RWPE2 (cell line): Measurements from ENCODE around the gene CYP4B1.

Experiments used
- ATAC-seq: fragments of 200-7000 bp; cut with Tn5 transposase; 3 replicates; pipeline ENCODE4 v1.9.1; 2021; ENCODE audit warnings: low read depth
- DNase-seq: peaks from one replicate; pipeline ENCODE4 v3.0.0-alpha.2; 2020; ENCODE audit warnings: low spot score
- H3K27ac ChIP-seq: fragments of 450-650 bp; 2 replicates; pipeline ENCODE4 v1.5.1; 2017; ENCODE audit warnings: mild to moderate bottlenecking; ENCODE audit not compliant: poor library complexity, severe bottlenecking
- H3K27me3 ChIP-seq: fragments of 250-450 bp; sonication (Bioruptor Pico); 2 replicates; pipeline ENCODE4 v1.5.1; 2021; ENCODE audit warnings: mild to moderate bottlenecking, moderate library complexity; ENCODE audit not compliant: insufficient read depth, poor library complexity, severe bottlenecking
- H3K36me3 ChIP-seq: fragments of 250-450 bp; sonication (Bioruptor Pico); 2 replicates; pipeline ENCODE4 v1.5.1; 2020; ENCODE audit warnings: low read depth, mild to moderate bottlenecking, moderate library complexity
- H3K4me1 ChIP-seq: fragments of 250-450 bp; sonication (Bioruptor Pico); 2 replicates; pipeline ENCODE4 v1.5.1; 2021; ENCODE audit warnings: mild to moderate bottlenecking, moderate library complexity; ENCODE audit not compliant: insufficient read depth, poor library complexity, severe bottlenecking
- H3K4me3 ChIP-seq: fragments of 250-450 bp; sonication (Bioruptor Pico); 2 replicates; pipeline ENCODE4 v1.5.1; 2021; ENCODE audit warnings: mild to moderate bottlenecking, moderate library complexity; ENCODE audit not compliant: severe bottlenecking
- H3K9me3 ChIP-seq: fragments of 250-450 bp; sonication (Bioruptor Pico); 2 replicates; pipeline ENCODE4 v1.5.1; 2021; ENCODE audit warnings: mild to moderate bottlenecking, moderate library complexity; ENCODE audit not compliant: severe bottlenecking
- TF ChIP-seq, protein P1 (sequence below): fragments of 450-650 bp; IDR thresholded peaks from one replicate; pipeline ENCODE4 v1.5.1; 2017; ENCODE audit warnings: mild to moderate bottlenecking, moderate library complexity; ENCODE audit not compliant: poor library complexity, severe bottlenecking

CYP4B1 gene

DNA sequence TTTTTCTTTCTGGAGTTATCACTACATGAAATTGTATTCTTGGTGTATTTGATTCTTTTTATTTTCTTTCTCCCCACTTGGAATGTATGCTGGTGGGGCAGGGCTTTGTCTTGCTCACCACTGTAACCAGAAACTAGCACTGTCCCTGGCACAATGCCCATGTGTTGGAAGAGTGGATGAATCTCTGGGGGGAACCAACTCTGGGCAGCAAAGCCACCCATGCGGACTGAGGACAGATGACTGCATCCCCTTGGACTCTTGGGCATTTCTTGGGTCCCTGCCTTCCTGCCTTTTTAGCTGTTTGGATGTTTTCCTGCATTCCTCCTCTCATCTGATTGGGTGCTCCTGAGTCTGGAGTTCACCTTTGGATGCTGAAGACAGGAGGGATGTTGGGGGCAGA lies 6.1 kb downstream of the CYP4B1 start:
- Histone ChIP-seq H3K4me1 (no peaks in the 10 kb centered on the region), H3K36me3 (no peaks in the 10 kb centered on the region), H3K4me3 (no peak overlapping the region), H3K9me3 (no peaks in the 10 kb centered on the region), H3K27ac (no peak overlapping the region), H3K27me3 (no peaks in the 10 kb centered on the region)
- DNase-seq (no peak), ATAC-seq (no peak)
- TF ChIP-seq, protein P1, sequence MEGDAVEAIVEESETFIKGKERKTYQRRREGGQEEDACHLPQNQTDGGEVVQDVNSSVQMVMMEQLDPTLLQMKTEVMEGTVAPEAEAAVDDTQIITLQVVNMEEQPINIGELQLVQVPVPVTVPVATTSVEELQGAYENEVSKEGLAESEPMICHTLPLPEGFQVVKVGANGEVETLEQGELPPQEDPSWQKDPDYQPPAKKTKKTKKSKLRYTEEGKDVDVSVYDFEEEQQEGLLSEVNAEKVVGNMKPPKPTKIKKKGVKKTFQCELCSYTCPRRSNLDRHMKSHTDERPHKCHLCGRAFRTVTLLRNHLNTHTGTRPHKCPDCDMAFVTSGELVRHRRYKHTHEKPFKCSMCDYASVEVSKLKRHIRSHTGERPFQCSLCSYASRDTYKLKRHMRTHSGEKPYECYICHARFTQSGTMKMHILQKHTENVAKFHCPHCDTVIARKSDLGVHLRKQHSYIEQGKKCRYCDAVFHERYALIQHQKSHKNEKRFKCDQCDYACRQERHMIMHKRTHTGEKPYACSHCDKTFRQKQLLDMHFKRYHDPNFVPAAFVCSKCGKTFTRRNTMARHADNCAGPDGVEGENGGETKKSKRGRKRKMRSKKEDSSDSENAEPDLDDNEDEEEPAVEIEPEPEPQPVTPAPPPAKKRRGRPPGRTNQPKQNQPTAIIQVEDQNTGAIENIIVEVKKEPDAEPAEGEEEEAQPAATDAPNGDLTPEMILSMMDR = no peak

DNA sequence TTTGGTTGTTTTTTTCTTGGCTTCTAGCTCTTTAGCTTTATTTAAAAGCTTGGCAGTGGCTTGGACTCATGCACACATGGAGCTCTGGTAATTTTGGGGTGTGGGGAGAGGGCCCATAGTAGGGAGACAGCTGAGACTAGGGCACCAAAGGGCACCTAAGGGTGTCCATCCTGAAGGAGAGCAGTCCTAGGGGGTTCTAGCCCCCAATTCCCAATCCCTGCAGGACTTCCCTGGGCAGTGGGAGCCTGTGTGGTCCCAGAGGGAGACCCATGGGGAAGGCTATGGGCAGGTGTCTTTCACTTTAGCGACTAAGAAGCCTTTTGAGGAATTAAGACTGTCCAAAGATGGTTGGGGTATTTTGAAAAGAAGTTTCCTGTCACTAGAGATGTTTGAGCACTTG lies 6.9 kb downstream of the CYP4B1 start:
- no peaks in the 10 kb centered on the region for H3K27me3 ChIP-seq
- H3K27ac ChIP-seq = no peak overlapping the region
- ATAC-seq = no peak
- H3K4me1 ChIP-seq = no peaks in the 10 kb centered on the region
- no peaks in the 10 kb centered on the region for H3K9me3 ChIP-seq
- DNase-seq = no peak
- H3K4me3 ChIP-seq = no peak overlapping the region
- TF ChIP-seq, protein P1 = no peak
- no peaks in the 10 kb centered on the region for H3K36me3 ChIP-seq

DNA sequence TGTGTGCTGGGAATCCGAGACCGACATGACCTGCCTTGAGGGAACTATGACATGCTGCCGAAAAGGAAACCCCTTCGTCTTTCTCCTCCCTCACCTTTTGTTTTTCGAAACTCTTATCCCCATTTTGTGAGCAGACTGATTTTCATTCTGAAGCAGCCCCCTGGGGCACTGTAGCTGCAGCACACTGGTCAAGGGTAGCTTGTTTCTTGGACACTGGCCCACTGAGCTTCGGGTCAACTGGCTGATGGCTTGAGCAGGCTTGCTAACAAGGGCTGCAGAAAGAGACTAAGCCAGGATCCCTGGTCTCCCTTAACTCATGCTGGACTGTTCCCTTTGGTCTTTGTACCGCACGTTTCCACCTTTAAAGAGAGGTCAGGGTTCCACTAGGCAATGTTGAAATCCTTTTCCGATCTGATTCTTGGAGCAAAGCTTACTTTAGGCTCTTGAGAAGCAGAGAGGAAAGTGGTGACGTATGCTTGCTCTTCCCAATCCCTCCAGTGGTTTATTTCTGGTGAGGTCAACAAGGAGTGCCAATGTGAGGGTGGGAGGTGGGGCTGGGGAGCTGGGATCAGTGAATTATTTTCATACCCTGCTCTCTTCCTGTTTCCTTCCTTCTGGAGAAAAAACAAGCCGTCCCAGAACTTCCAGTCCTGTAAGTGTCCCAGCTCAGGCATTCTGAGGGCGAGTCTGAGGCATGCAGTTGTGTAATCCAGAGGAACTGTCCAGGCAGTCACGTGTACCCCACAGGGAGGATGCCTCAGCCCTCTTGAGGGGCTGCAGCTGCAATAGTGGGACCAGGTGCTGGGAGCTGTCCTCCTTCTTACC lies 7.6 kb downstream of the CYP4B1 start:
- TF ChIP-seq, protein P1 = no peak
- H3K27ac ChIP-seq = no peak overlapping the region

GRCh38 chr1:46807046-46807972 lies 8.5 kb downstream of the CYP4B1 start:
- no peaks in the 10 kb centered on the region for H3K36me3 ChIP-seq
- TF ChIP-seq, protein P1 = no peak
- ATAC-seq (no peak), DNase-seq (no peak)
- H3K27ac ChIP-seq = no peak overlapping the region
- no peaks in the 10 kb centered on the region for H3K4me1 ChIP-seq
- H3K27me3 ChIP-seq = no peaks in the 10 kb centered on the region
- no peaks in the 10 kb centered on the region for H3K9me3 ChIP-seq
- no peak overlapping the region for H3K4me3 ChIP-seq

More for the DNA sequence above, 7.6 kb downstream of the CYP4B1 start:
- Histone ChIP-seq H3K27me3 (no peaks in the 10 kb centered on the region), H3K4me3 (no peak overlapping the region), H3K9me3 (no peaks in the 10 kb centered on the region), H3K4me1 (no peaks in the 10 kb centered on the region), H3K36me3 (no peaks in the 10 kb centered on the region)
- DNase-seq (no peak), ATAC-seq (peak; percentile 46; the same call in 2 of the 3 replicates)
